HCT116 (cell line): ENCODE results near the gene CDHR3.

ENCODE experiments used
- ATF3 ChIP-seq: IDR thresholded peaks from 2 replicates; pipeline ENCODE4 v1.6.1; 2012
- CEBPB ChIP-seq: IDR thresholded peaks from 2 replicates; pipeline ENCODE4 v1.6.1; 2012; ENCODE audit warnings: low read depth
- CTCF ChIP-seq, 3 experiments: fragments of 200-600 bp in 1 of 3; sonication (generic) in 1 of 3; IDR thresholded peaks in 2 of 3; conservative IDR thresholded peaks in 1 of 3; 2 replicates each; pipeline ENCODE4 v1.5.1; 2012 to 2017; ENCODE audit warnings: low read depth in 2 of 3, low read length in 2 of 3, antibody characterized with exemption in 1 of 3, borderline replicate concordance in 1 of 3, control low read depth in 1 of 3, mild to moderate bottlenecking in 1 of 3, mixed read lengths in 1 of 3, mixed run types in 1 of 3, moderate library complexity in 1 of 3; ENCODE audit not compliant: insufficient read depth in 1 of 3
- EGR1 ChIP-seq: IDR thresholded peaks from 2 replicates; pipeline ENCODE4 v1.6.1; 2012; ENCODE audit warnings: low read depth
- EZH2 ChIP-seq: fragments of 200-600 bp; sonication (generic); IDR thresholded peaks from 2 replicates; pipeline ENCODE4 v1.6.1; 2017; ENCODE audit warnings: antibody characterized with exemption, mixed run types
- FOSL1 ChIP-seq: IDR thresholded peaks from 2 replicates; pipeline ENCODE4 v1.6.1; 2012; ENCODE audit warnings: low read depth
- MAX ChIP-seq: IDR thresholded peaks from 2 replicates; pipeline ENCODE4 v1.6.1; 2012
- POLR2A ChIP-seq: IDR thresholded peaks from 2 replicates; pipeline ENCODE4 v1.7.0; 2011; ENCODE audit warnings: borderline replicate concordance; ENCODE audit not compliant: insufficient read depth, insufficient read length; ENCODE audit errors: extremely low read depth
- RAD21 ChIP-seq: IDR thresholded peaks from 2 replicates; pipeline ENCODE4 v1.6.1; 2012; ENCODE audit warnings: low read depth, mild to moderate bottlenecking
- SP1 ChIP-seq: IDR thresholded peaks from 2 replicates; pipeline ENCODE4 v1.6.1; 2012; ENCODE audit warnings: low read depth
- TF ChIP-seq, protein P1 (sequence below): IDR thresholded peaks from 2 replicates; pipeline ENCODE4 v1.6.1; 2011; ENCODE audit warnings: mild to moderate bottlenecking, low read length, moderate library complexity; ENCODE audit not compliant: insufficient replicate concordance; ENCODE audit errors: extremely low read depth
- TF ChIP-seq, protein P2 (sequence below): IDR thresholded peaks from 2 replicates; pipeline ENCODE4 v1.6.1; 2012; ENCODE audit warnings: low read depth

DNA sequence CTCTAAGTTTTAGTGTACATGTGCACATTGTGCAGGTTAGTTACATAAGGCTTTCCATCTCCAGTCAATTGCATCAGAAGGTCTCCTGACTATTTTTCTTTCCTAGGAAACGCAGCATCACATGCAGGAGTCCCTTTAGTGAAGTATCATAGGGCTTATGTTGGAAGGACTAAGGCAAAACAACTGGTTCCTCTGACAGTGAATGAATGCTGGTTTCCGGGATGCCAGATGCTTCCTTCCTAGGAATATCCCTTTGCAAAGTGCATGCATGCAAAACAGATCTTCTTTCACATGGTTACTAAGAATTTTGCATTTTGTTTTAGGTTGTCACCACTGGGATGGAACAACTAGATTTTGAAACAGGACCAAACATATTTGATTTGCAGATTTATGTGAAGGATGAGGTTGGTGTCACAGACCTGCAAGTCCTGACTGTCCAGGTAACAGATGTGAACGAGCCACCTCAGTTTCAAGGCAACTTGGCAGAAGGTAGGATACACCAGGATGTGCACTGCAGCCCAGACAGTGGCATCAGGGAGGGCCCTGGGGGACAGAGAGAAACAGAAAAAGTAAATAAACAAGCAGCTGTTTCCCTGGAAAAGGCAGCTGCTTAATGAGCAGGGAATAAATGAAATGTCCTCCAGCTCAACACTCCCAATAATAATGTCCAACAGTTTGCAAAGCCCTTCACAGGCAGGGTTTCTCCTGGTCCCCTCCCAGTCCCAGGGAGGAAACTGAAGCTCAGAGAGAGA is 17.8 kb downstream of the CDHR3 start:
- TF ChIP-seq EZH2 (no peak), SP1 (no peak), CEBPB (no peak), EGR1 (no peak), CTCF (IDR thresholded peaks at IDR 0.05 in 2 of 3, conservative IDR thresholded peaks at IDR 0.05 in 1 of 3; ENCODE audit: borderline replicate concordance in 1 of 3, insufficient read depth in 1 of 3, low read depth in 2 of 3, low read length in 2 of 3) (no peak), RAD21 (no peak), POLR2A (no peak), ATF3 (no peak), MAX (no peak), FOSL1 (no peak)
- TF ChIP-seq, protein P1, sequence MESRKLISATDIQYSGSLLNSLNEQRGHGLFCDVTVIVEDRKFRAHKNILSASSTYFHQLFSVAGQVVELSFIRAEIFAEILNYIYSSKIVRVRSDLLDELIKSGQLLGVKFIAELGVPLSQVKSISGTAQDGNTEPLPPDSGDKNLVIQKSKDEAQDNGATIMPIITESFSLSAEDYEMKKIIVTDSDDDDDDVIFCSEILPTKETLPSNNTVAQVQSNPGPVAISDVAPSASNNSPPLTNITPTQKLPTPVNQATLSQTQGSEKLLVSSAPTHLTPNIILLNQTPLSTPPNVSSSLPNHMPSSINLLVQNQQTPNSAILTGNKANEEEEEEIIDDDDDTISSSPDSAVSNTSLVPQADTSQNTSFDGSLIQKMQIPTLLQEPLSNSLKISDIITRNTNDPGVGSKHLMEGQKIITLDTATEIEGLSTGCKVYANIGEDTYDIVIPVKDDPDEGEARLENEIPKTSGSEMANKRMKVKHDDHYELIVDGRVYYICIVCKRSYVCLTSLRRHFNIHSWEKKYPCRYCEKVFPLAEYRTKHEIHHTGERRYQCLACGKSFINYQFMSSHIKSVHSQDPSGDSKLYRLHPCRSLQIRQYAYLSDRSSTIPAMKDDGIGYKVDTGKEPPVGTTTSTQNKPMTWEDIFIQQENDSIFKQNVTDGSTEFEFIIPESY = no peak
- TF ChIP-seq, protein P2, sequence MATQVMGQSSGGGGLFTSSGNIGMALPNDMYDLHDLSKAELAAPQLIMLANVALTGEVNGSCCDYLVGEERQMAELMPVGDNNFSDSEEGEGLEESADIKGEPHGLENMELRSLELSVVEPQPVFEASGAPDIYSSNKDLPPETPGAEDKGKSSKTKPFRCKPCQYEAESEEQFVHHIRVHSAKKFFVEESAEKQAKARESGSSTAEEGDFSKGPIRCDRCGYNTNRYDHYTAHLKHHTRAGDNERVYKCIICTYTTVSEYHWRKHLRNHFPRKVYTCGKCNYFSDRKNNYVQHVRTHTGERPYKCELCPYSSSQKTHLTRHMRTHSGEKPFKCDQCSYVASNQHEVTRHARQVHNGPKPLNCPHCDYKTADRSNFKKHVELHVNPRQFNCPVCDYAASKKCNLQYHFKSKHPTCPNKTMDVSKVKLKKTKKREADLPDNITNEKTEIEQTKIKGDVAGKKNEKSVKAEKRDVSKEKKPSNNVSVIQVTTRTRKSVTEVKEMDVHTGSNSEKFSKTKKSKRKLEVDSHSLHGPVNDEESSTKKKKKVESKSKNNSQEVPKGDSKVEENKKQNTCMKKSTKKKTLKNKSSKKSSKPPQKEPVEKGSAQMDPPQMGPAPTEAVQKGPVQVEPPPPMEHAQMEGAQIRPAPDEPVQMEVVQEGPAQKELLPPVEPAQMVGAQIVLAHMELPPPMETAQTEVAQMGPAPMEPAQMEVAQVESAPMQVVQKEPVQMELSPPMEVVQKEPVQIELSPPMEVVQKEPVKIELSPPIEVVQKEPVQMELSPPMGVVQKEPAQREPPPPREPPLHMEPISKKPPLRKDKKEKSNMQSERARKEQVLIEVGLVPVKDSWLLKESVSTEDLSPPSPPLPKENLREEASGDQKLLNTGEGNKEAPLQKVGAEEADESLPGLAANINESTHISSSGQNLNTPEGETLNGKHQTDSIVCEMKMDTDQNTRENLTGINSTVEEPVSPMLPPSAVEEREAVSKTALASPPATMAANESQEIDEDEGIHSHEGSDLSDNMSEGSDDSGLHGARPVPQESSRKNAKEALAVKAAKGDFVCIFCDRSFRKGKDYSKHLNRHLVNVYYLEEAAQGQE = no peak
